Osteocyte (in vitro differentiated cells): Measurements from ENCODE around the gene RDH12. TPM values are rescaled to one million over a fixed set of nuclear protein-coding genes. Genes with fewer than 3 reads are reported as not detected.

Experiments used
- DNase-seq: peaks from one replicate; pipeline ENCODE4 v3.0.0; 2021; ENCODE audit warnings: mixed read lengths; ENCODE audit not compliant: unreplicated experiment; ENCODE audit errors: extremely low spot score
- H3K27ac Mint-ChIP-seq: one replicate; pipeline ENCODE4 v1.8.0; 2021; ENCODE audit warnings: mild to moderate bottlenecking, mixed read lengths; ENCODE audit not compliant: unreplicated experiment
- H3K27me3 Mint-ChIP-seq: one replicate; pipeline ENCODE4 v1.8.0; 2021; ENCODE audit warnings: mixed read lengths; ENCODE audit not compliant: unreplicated experiment
- H3K36me3 Mint-ChIP-seq: one replicate; pipeline ENCODE4 v1.8.0; 2021; ENCODE audit warnings: mixed read lengths; ENCODE audit not compliant: unreplicated experiment
- H3K4me1 Mint-ChIP-seq: one replicate; pipeline ENCODE4 v1.8.0; 2021; ENCODE audit warnings: mixed read lengths; ENCODE audit not compliant: unreplicated experiment
- H3K4me3 Mint-ChIP-seq: one replicate; pipeline ENCODE4 v1.8.0; 2021; ENCODE audit warnings: mild to moderate bottlenecking, moderate library complexity, mixed read lengths; ENCODE audit not compliant: unreplicated experiment
- H3K9me3 Mint-ChIP-seq: one replicate; pipeline ENCODE4 v1.8.0; 2021; ENCODE audit warnings: mixed read lengths; ENCODE audit not compliant: unreplicated experiment
- total RNA-seq: library from RNA; stranded (reverse); gene quantifications from 2 replicates; pipeline ENCODE4 v1.2.1, GENCODE V29; 2021
- TF ChIP-seq, protein P1 (sequence below): fragments of 200-600 bp; sonication (generic); IDR thresholded peaks from 2 replicates; pipeline ENCODE4 v1.5.0; 2021; ENCODE audit warnings: antibody characterized with exemption, mild to moderate bottlenecking, moderate library complexity

RDH12 gene
- total RNA-seq, 1 donor from 2014 or later = not detected

DNA sequence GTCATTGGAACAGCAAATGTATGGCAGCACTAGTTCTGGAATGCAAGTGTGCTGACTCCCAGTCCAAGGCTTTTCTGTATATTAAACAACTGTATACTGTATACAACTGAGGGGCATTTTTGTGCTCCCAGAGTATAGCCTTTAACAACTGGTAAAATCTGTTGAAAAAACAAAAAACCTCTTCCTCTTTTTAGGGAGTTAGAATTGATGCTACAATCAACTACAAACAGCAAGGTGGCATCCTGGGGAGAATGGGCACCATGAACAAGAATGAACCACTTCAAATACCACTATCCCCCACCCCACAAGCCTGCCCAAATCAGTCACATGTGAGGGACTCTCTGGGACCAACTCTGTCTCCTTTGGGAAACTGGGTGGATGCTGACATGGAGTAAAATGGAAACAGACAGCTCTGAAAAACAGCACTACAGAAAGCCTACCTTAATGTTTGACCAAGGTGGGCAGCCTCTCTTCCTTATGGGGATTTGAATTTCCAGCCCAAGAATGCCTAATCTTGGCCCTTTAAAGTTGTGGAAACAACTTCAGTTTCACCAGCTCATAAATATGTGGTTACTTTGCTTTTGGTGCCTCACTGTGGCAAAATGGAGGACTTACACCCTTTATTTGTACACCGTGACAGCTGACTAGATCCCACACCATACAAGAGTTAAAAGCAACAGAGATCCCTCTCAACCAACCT lies 34.8 kb upstream of the RDH12 start:
- DNase-seq = peak; percentile 49
- Mint-ChIP-seq H3K27me3 (no peaks in the 10 kb centered on the region), H3K9me3 (no peaks in the 10 kb centered on the region), H3K4me3 (no peak overlapping the region), H3K36me3 (peaks cover 5% of the 10 kb centered on the region), H3K27ac (peak overlapping the region; percentile 81), H3K4me1 (peaks cover 8% of the 10 kb centered on the region)
- TF ChIP-seq, protein P1, sequence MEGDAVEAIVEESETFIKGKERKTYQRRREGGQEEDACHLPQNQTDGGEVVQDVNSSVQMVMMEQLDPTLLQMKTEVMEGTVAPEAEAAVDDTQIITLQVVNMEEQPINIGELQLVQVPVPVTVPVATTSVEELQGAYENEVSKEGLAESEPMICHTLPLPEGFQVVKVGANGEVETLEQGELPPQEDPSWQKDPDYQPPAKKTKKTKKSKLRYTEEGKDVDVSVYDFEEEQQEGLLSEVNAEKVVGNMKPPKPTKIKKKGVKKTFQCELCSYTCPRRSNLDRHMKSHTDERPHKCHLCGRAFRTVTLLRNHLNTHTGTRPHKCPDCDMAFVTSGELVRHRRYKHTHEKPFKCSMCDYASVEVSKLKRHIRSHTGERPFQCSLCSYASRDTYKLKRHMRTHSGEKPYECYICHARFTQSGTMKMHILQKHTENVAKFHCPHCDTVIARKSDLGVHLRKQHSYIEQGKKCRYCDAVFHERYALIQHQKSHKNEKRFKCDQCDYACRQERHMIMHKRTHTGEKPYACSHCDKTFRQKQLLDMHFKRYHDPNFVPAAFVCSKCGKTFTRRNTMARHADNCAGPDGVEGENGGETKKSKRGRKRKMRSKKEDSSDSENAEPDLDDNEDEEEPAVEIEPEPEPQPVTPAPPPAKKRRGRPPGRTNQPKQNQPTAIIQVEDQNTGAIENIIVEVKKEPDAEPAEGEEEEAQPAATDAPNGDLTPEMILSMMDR = peak; percentile 73

DNA sequence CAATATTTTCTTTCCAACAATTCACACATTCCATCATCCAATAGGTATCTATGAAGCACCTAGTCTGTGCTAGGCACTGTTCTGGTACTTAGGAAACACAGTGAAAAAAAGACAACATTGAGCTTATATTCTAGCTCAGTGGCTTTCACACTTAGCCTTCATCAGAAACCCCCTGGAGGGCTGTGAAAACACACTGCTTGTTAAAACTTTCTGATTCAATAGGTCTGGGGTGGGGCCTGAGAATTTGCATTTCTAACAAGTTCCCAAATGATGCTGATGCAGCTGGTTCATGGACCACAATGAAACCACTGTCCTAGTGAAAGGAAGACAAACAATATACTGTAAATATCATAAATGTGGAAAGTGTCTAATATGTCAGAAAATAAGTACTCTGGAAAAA lies 33.1 kb upstream of the RDH12 start:
- Mint-ChIP-seq H3K27ac (no peak overlapping the region), H3K4me3 (no peak overlapping the region), H3K9me3 (no peaks in the 10 kb centered on the region), H3K27me3 (no peaks in the 10 kb centered on the region), H3K4me1 (peaks cover 15% of the 10 kb centered on the region), H3K36me3 (peaks cover 2% of the 10 kb centered on the region)
- DNase-seq = no peak
- TF ChIP-seq, protein P1 = no peak

DNA sequence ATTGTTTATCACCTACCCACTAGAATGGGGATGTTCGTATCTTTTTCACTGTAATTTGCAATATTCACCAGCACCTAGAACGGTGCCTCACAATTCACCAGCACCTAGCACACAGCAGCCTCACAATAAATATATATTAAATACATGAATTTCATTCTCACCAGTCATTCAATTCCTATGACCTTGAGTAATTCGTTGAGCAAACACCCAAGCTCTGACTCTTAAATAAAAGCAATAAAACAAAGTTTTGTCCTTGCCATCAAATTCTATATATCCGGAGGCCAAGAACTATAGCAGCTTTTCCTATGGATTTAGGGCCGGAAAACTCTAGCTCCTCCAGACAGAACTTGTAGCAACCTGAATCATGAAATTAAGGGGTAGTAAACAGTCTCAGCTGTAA lies 28.2 kb upstream of the RDH12 start:
- Mint-ChIP-seq H3K27me3 (no peaks in the 10 kb centered on the region), H3K9me3 (no peaks in the 10 kb centered on the region), H3K27ac (peak overlapping the region; percentile 87), H3K4me1 (peaks cover 23% of the 10 kb centered on the region), H3K4me3 (peak overlapping the region; percentile 96), H3K36me3 (peaks cover 18% of the 10 kb centered on the region)
- TF ChIP-seq, protein P1 = no peak
- no peak for DNase-seq

DNA sequence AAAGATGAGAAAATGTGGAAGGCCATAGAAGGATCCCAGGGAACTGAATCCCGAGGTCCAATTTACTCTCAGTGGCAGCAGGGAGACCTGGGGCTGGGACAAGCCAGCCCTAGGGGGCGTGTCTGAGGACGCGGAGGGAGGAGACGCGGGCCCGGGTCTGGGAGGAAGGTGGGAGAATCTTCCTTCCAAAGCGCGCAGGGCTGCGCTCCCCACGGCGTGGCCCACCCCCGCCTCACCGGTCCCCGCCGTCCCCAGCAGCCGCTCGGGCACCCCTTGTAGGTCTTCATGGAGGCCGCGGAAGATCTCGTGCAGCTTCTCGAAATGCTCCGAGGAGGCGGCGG lies 27.6 kb upstream of the RDH12 start:
- DNase-seq = peak; percentile 88
- Mint-ChIP-seq H3K27ac (peak overlapping the region; percentile 87), H3K4me1 (peaks cover 23% of the 10 kb centered on the region), H3K9me3 (no peaks in the 10 kb centered on the region), H3K27me3 (no peaks in the 10 kb centered on the region), H3K4me3 (peak overlapping the region; percentile 96), H3K36me3 (peaks cover 18% of the 10 kb centered on the region)
- TF ChIP-seq, protein P1 = peak; percentile 43

DNA sequence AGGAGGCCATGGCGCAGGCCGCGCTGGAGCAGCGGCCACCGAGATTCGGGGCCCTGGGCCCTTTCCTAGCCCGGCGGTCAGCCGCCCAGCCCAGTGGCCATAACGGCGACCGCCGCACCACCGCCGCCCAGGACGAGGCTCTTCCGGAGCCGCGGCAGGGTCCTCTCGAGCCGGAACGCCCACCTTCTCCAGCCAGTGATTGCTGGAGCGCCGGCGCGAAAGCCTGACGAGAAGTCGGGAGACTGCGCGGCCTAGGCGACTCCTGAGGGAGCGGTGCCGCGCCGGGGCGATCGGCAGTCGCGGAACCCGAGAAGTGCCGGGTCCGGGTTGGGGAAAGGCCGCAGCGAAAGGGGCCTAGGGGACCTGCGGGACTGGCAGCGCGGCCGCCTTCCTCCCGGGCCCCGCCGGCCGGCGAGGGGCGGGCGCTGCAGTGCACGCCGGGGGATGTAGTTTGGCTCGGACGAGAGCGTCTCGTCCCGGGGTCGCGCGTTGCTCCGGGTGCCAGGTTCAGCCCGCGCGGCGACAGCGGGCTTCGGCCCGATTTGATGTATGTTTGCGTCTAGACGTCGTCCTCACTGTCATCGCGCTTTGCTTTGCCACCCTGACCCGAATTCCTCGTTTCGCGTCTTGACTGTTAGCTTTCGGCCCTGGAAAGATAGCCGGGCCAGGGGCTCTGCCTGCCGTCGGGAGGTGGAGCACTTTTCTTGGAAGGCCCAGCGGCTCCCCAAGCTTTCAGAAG lies 27.0 kb upstream of the RDH12 start, which contains the start of gene VTI1B:
TSS of gene VTI1B (minus strand) at position 153 of the 739 bp plus-strand sequence. CDS start at position 10, 143 bp downstream.
- peak within 1 kb of the TSS; percentile 96 for H3K4me3 Mint-ChIP-seq
- H3K36me3 Mint-ChIP-seq = peaks cover 17% of the 10 kb centered on the region
- peak; percentile 92 for DNase-seq
- H3K9me3 Mint-ChIP-seq = no peaks in the 10 kb centered on the region
- H3K27me3 Mint-ChIP-seq = no peaks in the 10 kb centered on the region
- TF ChIP-seq, protein P1 = peak; percentile 38
- H3K4me1 Mint-ChIP-seq = peaks cover 23% of the 10 kb centered on the region
- H3K27ac Mint-ChIP-seq = peak within 1 kb of the TSS; percentile 97
